GM19452 (cell line): ENCODE data around the gene FGF11.

Experiments used
- ATAC-seq: cut with Tn5 transposase; IDR thresholded peaks from one replicate; pipeline ENCODE4 v1.9.1; 2021; ENCODE audit not compliant: unreplicated experiment

Gene FGF11

GRCh38 chr17:7429722-7430121 is 9.6 kb upstream of the FGF11 start:
- no peak for ATAC-seq

GRCh38 chr17:7431231-7431630 is 8.1 kb upstream of the FGF11 start:
- ATAC-seq, result no peak

- no peak for ATAC-seq
These were observed 7.0 kb upstream of the FGF11 start for GRCh38 chr17:7432296-7432695.

GRCh38 chr17:7435676-7436555 is 3.4 kb upstream of the FGF11 start:
- ATAC-seq, result peak; percentile 24

- no peak for ATAC-seq
These were observed 2.5 kb upstream of the FGF11 start for GRCh38 chr17:7436556-7437368.

GRCh38 chr17:7437369-7437863 is 1.9 kb upstream of the FGF11 start:
- no peak for ATAC-seq

GRCh38 chr17:7437950-7438614 is 1.2 kb upstream of the FGF11 start:
- ATAC-seq, result no peak

GRCh38 chr17:7438656-7439460 is 454 bp upstream of the FGF11 start:
- no peak for ATAC-seq

GRCh38 chr17:7440113-7440833 is 961 bp downstream of the FGF11 start:
- ATAC-seq, result no peak

GRCh38 chr17:7440834-7441195 is 1.5 kb downstream of the FGF11 start:
- ATAC-seq, result no peak

- no peak for ATAC-seq
These were observed 2.0 kb downstream of the FGF11 start for GRCh38 chr17:7441266-7441665.

- ATAC-seq, result no peak
These were observed 2.8 kb downstream of the FGF11 start for GRCh38 chr17:7442142-7442541.

- ATAC-seq, result no peak
These were observed 4.5 kb downstream of the FGF11 start for GRCh38 chr17:7443499-7444485.

GRCh38 chr17:7444682-7445618 is 5.6 kb downstream of the FGF11 start, which contains the start of gene CHRNB1:
TSS of gene CHRNB1 (plus strand) at chr17:7445061. CDS start at chr17:7445128, 67 bp downstream.
- ATAC-seq, result no peak

- ATAC-seq, result no peak
These were observed 6.3 kb downstream of the FGF11 start for GRCh38 chr17:7445619-7445968.

- ATAC-seq, result no peak
These were observed 9.1 kb downstream of the FGF11 start for GRCh38 chr17:7448461-7448860.

- ATAC-seq, result no peak
These were observed 20.7 kb downstream of the FGF11 start for GRCh38 chr17:7459961-7460545.
